Hematopoietic multipotent progenitor cell treated with erythropoietin and hydrocortisone succinate and interleukin-3 and kit ligand, for 8 days (in vitro differentiated cells): ENCODE data around the gene MT1F.
"Not testable (repeated sequence)": the region's sequence is repeated elsewhere in the genome, so short reads cannot be mapped to it uniquely, and the experiment has no call there.

Source experiments
- DNase-seq: peaks from one replicate; pipeline ENCODE4 v3.0.0-alpha.2; 2015

The MT1F gene

DNA sequence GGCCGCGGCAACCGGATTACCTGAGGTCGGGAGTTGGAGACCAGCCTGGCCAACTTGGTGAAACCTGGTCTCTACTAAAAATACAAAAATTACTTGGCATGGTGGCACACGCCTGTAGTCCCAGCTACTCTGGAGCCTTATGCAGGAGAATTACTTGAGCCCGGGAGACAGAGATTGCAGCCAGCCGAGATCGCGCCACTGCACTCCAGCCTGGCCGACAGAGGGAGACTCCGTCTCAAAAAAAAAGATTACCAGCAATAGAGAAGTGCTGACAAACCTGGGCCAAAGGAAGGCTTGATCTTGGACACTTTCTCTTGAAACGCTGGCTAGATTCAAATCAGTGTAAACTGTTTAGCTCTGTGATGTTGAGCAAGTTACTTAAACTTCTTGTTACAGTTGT, 16.2 kb downstream of the MT1F start:
- DNase-seq: peak; percentile 33

- DNase-seq: not testable (repeated sequence)
These were observed 16.8 kb downstream of the MT1F start for GRCh38 chr16:56674570-56674969.

- no peak for DNase-seq
These were observed 18.0 kb downstream of the MT1F start for GRCh38 chr16:56675685-56676210.

- no peak for DNase-seq
These were observed 19.7 kb downstream of the MT1F start for GRCh38 chr16:56677474-56677873.

DNA sequence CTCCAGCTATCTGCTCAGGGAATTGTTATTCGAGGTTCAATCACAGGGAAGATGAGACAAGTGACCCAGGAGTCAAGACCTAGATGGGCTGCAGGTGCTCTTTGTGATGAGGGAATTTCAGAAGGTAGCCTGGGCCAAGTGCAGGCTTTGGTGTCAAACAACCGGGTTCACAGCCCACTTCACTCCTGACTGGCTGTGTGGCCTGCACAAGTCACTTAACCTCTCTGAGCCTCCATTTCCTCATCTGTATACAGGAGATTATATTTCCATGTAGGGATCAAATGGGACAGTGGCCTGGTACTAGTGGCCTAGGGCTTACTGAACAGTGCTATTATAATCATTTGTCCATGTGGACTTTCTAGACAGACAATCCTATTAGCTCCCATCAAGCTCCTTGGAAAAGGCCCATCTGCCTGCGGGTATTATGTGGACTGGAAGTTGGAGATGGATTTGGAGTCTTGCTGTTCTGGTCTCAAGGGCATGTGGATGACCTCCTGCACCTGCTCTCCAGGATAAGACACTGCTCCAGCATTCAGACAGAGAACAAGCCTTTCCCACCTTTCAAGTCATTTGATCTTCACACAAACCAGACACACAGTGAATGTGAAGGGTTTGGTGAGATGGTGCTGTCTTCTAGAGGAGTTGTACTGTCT, 21.4 kb downstream of the MT1F start:
- DNase-seq: no peak

DNA sequence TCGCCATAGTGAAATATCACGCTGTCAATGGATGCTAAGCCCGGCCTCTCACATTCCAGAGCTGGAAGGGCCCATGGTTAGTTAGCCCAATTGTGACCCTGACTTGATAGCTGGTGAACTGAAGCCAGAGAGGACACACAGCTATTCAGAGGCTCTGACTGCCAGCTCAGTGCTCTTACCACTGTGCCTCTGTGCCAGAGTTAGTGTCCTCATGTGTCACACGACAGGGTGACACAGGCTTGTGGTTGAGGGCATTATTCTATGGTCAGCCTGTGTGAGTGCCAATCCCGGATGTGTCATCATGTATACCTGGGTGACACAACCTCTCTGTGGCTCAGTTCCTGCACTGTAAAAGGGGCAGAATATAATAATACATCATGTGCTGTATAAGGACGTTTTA, 22.1 kb downstream of the MT1F start:
- DNase-seq: no peak

DNA sequence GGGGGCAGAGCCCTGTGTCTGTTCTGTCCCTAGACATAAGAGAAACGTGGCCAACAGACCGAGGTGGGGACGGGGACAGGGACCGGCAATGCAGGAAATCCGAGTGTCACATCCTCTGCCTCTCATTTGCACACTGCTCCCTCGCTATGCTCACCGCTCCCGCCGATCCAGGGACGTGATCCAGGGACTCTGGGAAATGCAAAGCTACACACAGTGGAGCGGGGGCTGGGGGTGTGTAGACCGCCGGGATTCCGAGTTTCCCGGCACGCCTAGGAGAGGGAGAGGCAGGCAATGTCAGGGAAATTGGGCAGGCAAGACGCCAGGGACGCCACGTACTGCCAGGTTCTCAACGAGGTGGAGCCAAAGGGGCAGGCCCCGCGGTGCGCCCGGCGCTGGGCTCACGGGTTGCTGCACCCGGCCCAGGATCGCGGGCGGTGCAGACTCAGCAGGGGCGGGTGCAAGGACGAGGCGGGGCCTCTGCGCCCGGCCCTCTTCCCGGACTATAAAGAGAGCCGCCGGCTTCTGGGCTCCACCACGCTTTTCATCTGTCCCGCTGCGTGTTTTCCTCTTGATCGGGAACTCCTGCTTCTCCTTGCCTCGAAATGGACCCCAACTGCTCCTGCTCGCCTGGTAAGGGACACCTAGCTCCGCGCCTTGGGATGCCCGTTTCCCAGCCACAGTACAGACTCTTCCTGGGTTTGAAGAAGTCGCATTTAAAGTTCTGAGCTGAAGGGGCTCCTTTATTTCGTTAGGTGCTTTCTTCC, 24.4 kb downstream of the MT1F start, which contains the start of gene MT1X:
Gene MT1X (plus strand): TSS at position 532 of the 764 bp plus-strand sequence. CDS start 71 bp downstream, at position 603.
- DNase-seq: peak; percentile 72

GRCh38 chr16:56682703-56683397, 25.1 kb downstream of the MT1F start:
- no peak for DNase-seq

- DNase-seq: no peak
These were observed 25.8 kb downstream of the MT1F start for GRCh38 chr16:56683424-56684172.

- DNase-seq: no peak
These were observed 26.6 kb downstream of the MT1F start for GRCh38 chr16:56684256-56684925.

DNA sequence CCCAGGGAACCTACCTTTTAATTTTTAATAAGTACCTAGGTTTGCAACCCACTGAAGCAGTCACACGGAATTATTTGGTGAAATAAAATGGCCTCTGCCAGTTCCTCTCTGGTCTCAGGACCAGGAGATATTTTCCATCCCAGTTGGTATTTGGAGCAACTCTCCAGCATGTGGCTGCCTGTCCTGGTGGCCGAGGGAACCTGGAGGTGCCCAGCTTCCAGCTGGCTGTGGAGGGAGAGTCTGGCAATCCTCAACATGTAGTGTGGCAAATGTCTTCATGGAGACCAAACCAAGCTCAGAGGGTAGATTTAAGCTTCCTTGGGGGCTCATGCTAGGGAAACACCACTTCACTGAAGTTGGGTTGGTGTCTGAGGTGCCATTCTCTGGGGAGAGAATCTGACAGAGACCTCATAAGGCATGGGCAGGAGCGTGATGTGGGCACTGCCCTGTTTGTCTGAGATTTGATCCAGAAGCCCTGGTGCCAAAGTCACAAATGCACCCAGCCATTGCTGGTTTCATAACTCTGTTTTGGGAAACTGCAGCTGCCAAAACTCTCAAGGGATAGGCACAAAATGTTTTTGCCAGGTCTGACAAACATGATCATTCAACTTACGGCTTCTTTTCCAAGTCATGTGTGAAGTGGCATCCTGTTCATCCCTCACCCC, 27.3 kb downstream of the MT1F start:
- no peak for DNase-seq

- DNase-seq: no peak
These were observed 29.0 kb downstream of the MT1F start for GRCh38 chr16:56686758-56687157.

DNA sequence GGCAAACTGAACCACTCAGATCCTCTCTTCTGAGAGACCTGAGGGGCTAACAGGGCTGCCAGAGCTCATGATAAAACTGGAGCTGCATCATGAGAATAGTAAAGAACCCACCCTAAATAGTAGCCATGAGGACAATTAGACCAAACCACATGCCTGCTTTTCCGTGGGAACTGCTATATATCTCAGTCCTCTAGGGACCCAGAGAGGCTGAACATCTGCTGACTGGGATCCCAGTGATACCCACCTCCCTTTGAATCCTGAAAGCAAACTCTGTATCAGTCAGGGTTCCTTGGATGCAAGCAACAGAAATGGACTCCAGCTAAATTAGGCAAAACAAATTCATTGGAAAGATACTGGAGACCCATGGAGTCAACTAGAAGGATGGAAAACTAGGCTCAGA, 31.0 kb downstream of the MT1F start:
- no peak for DNase-seq

DNA sequence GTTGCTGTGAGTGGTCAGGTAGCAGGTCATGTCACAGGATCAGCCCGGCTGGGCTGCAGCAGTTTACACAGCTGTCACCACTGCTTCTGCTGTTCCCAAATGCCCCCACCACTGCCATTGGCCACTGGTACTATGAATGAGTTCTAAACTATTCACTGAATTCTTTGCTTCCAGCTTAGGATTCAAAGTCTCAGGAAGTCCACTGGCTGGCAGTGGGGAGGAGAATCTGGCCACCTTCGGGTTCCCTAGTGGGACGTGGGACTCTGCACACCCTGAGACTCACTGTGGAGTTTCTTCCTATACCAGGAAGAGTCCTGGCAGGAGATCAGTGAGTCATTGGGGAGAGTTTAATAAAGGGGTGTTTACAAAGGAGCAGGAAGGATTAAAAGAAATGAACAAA, 31.4 kb downstream of the MT1F start:
- DNase-seq: no peak

DNA sequence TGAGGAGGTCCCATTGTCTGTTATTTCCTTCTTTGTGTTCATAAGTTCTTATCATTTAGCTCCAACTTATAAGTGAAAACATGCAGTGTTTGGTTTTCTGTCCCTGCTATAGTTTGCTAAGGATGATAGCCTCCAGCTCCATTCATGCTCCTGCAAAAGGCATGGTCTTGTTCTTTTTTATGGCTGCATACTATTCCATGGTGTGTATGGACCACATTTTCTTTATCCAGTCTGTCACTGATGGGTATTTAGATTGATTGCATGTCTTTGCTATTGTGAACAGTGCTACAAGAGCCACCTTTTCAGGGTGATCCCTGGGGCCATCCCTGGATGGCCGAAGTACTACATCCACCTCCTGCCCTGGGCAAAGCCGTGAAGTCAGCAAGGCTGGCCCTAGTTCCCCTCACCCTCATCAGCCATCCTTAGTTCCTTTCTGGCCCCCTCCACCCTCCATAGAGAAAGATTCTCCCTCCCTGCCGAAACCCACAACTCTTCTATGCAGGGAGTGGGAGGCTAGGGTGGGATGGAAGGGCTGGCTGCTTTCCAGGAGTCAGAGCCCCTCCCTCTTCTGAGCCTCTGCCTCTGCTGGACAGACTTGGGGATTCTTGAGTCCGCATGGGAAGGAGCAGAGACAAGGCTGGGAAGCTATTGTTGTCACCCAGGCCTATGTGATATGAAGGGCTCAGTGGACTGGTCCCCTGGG, 32.8 kb downstream of the MT1F start:
- DNase-seq: no peak

GRCh38 chr16:56691885-56692284, 34.1 kb downstream of the MT1F start:
- DNase-seq: no peak

GRCh38 chr16:56695246-56695645, 37.5 kb downstream of the MT1F start:
- no peak for DNase-seq

DNA sequence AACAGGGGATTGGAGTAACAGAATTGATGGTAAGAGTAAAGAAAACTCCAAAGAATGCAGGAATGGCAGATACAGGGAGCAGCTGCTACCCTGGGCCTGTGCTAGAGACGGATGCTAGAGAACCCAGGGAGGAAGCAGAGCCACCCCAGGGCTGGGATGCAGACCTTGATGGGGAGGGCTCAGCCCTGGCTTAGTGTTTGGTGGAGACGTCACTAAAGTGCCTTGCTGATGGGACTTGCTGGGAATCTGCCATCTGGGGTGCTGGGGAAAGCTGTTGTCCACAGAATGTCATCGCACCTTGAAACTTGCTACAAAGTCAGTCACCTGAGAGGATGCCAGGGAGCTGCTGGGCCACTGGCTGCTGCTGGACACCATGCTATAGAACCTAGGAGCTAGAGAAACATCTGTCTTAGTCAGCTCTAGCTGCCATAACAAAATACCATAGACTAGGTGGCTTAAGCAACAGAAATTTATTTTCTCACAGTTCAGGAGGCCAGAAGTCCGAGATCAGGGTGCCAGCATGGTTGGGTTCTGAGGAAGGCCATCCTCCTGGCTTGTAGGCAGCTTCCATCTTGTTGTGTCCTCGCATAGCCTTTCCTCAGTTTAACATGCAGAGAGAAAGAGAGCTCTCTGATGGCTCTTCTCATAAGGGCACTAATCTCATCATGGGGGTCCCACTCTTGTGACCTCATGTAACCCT, 39.8 kb downstream of the MT1F start:
- DNase-seq: no peak

DNA sequence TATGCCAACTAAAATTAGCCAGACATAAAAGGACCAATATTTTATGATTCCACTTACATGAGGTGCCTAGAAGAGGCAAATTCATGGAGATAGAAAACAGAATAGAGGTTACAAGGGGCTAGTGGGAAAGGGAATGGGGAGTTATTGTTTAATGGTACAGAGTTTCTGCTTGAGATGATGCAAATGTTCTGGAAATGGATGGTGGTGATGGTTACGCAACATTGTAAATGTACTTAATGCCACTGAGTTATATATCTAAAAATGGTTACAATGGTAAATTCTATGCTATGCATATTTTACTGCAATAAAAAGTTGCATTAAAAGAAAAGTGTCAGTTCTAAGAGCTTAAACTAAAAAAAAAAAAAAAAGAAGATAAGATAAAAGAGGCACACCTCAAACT, 42.4 kb downstream of the MT1F start:
- DNase-seq: no peak

DNA sequence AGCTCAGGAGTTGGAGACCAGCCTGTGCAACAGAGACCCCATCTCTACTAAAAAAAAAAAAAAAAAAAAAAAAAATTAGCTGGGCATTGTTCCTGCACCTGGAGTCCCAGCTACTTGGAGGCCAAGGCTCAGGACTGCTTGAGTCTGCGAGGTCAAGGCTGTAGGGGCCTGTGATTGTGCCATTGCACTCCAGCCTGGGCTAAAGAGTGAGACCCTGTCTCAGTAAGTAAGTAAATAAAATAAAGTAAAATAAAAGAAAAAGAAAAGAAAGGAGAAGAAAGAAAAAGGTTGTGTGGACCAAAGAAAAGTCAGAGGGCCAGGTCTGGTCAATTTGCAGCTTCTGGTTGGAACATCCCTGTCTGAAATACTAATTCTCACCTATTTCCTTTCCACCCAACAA, 42.9 kb downstream of the MT1F start:
- no peak for DNase-seq
